Frontal cortex (tissue), 4 donors: ENCODE data around the gene MGST3. TPM values are rescaled to one million over a fixed set of nuclear protein-coding genes. Genes with fewer than 3 reads are reported as not detected.
"Not testable (repeated sequence)": the region's sequence is repeated elsewhere in the genome, so short reads cannot be mapped to it uniquely, and the experiment has no call there.

Source experiments
- DNase-seq, 2 donors: peaks; one replicate each; pipeline ENCODE4 v3.0.0; 2012; ENCODE audit warnings: low spot score in 2 of 2
- FAIRE-seq: peaks from 2 replicates; lab custom pipeline; 2012; peaks lifted over from hg19 to GRCh38; lab: Jason Lieb, UNC
- total RNA-seq: library from RNA; depleted of rRNA; stranded (reverse); fragments of >200 nt; gene quantifications from one replicate; pipeline ENCODE4 v1.2.3, GENCODE V29; 2014
- donor health status: control.
- donor health status: control.
- donor health status: control.

Gene MGST3
- total RNA-seq, 1 donor from 2014 or later: 162 TPM

DNA sequence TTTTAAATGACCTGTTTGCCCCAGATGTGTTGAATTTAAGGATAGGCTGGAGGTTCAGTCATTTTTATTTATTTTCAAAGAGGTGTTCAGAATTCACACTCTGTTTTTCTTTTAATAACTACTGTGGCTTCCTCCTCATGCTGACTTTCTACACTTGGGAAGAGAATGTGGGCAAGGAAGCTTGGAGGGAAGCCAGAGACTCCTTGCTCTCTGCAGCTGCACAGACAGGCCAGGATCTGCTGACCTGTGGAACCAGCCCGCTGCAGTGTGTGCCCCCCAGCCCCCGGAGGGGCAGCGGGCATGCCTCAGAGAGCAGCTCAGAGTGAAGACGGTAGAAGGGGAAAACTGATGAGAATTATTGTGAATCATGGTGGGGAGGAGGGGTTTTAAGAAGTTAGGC lies 16.9 kb downstream of the MGST3 start:
- FAIRE-seq (no peak), DNase-seq (no peak)

DNA sequence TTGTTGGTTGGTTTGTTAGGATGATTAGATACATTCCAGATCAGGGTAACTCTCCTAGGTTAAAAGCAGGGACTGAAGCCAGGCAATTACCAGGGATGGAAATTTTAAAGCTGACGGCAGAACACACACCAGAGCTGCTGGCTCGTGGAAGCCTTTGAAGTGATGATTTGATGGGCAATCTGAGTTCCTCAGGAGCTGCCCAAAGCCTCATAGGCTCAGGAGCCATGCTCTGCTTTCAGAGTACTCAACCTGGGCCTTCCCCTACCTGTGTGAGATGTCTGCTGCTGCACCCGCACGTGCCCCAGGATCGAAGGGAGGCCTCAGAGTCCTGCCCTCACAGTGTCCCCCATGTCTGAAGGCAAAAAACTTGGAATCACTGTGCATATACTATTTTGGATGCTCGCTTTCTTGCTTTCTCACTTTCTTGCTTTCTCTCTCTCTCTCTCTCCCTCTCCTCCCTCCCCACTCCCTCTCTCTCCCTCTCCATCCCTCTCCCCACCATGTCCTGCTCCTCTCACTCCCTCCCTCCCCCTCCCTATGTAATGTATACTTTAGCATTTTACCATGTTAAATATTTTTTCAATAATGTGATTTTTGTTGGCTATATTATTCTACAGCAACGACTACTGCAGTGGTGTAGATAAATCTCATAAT lies 18.0 kb downstream of the MGST3 start:
- no peak for FAIRE-seq

DNA sequence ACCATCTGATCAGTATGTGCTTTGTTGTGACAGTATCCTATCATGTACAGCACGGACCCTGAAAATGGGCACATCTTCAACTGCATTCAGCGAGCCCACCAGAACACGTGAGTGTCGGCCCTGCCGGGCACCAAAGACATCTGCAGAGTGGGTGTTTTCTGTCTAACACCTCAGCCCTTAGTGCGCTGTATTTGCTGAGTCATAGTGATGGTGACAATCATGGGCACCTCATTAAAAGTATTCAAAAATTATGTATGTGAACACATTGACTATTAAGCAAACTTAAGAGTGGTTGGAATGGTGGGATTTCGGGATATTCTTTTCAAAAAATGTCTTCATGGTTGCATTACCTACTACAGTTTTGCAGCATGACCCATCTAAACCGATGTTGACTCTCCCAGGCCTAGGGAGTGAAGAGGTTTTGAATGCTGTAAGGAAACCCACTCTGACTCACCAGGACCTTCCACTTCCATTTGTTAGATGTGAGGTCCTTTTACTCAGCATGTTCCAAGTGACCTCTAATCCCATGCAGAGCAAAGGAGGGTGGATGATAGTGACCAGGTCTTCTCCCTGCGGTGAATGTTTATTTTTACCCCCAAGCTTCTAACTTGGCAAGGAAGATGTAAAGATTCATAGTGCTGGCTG lies 20.1 kb downstream of the MGST3 start:
- DNase-seq (no peak), FAIRE-seq (no peak)

More for the DNA sequence above, 18.0 kb downstream of the MGST3 start:
- DNase-seq: no peak

DNA sequence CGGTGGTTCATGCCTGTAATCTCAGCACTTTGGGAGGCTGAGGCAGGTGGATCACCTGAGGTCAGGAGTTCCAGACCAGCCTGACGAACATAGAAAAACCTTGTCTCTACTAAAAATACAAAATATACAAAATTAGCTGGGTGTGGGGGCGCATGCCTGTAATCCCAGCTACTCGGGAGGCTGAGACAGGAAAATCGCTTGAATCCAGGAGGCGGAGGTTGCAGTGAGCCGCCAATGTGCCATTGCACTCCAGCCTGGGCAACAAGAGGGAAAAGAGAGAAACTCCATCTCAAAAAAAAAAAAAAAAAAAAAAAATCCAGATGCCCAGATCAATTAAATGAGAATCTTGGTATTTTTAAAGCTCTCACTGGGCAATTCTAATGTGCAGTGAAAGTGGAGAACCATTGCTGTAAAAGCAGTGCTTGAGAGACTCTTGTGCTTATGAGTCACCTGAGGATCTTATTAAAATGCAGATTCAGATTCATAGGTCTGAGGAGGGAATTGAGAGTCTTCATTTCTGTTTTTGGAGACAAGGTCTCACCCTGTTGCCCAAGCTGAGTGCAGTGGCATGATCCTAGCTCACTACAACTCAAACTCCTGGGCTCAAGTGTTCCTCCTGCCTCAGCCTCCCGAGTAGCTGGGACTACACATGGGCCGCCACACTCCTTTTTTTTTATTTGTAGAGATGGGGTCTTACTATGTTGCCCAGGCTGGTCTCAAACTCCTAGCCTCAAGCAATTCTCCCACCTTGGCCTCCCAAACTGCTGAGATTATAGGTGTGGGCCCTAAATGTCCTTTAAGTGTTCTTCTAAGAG lies 27.9 kb downstream of the MGST3 start:
- not testable (repeated sequence) for FAIRE-seq, DNase-seq

DNA sequence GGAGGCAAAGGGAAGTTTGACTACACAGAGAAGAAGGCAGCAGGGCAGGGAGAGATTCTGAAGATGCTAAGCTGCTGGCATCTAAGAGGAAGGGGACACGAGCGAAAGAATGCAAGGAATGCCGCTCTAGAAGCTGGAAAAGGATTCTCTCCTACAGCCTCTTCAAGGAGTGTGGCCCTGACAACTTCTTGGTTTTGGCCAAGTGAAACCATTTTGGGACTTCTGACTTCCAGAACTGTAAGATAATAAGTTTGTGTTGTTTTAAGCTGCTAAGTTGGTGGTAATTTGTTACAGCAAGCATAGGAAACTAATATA lies 28.5 kb downstream of the MGST3 start:
- DNase-seq (no peak), FAIRE-seq (no peak)

DNA sequence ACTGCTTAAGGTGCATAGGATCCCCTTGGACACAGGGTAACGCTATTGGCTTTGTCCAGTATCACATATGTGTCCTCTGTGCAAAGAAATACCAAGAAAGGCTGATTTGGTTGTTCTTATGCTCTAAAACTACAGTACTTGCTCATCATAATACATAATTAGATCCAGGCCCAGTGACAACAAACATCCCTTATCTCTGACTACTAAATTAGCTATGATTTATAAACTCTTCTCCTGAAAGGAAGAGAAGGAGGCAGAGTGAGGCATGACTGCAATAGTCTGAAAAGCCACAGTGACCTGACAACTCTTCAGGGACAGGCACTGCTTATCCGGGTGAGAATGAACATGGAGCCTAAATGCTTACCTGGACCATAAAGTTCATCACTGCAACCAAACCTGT lies 30.7 kb downstream of the MGST3 start:
- DNase-seq (no peak), FAIRE-seq (no peak)

DNA sequence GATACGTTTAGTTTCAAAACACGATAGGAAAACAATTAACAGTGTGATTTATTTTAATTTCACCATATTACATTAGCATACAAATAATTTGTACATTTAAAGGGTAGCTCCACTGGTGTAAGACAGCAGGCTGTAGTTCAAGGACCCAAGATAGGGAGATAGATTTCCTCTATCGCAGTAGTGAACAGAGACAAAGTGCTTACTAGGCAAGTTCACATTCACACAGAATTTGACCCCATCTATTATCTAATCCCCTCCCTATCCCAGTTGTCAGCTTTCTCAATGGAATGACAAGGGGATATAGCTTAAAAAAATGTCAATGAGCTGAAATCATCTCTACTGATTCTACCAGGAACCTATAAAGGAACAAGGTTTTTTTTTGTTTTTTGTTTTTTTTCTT lies 31.2 kb downstream of the MGST3 start:
- FAIRE-seq (no peak), DNase-seq (no peak)

DNA sequence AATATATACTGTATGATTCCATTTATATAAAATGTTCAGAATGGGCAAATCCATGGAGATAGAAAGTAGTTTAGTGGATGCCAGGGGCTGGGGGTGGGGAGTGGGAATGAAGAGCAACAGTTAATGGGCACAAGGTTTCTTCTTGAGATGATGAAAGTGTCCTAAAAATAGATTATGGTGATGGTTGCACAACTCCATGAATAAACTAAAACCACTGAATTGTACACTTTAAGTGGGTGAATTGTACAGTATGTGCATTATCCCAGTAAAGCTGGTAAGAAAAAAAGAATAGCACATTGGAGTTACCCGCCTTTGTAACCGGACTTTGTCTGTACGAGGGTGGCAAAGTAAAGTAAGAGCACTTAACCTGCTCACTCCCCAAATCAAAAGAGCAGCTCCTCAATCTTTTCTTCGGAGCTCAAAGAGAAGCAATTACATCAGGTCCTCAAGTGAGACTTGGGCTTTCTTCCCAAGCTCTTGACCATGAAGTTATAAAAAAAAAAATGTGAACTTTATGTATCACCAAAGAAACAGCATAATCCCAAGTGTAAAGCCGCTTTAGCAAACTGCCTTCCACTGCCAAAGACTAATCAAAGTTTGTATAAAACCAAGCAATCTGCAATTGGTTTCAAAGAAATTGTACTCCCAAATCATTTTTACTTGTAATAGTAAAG lies 35.3 kb downstream of the MGST3 start:
- FAIRE-seq (no peak), DNase-seq (no peak)

DNA sequence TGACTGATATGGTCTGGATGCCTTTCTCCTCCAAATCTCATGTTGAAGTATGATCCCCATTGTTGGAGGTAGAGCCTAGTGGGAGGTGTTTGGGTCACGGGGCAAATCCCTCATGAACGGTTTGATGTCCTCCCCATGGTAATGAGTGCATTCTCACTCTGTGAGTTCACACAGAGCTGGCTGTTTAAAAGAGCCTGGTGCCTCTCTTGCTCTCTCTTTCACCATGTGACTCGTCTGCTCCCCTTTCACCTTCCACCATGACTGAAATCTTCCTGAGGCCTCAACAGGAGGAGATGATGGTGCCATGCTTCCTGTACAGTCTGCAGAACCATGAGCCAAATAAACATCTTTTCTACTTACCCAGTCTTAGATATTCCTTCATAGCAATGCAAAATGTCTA lies 37.1 kb downstream of the MGST3 start:
- DNase-seq (no peak), FAIRE-seq (no peak)

DNA sequence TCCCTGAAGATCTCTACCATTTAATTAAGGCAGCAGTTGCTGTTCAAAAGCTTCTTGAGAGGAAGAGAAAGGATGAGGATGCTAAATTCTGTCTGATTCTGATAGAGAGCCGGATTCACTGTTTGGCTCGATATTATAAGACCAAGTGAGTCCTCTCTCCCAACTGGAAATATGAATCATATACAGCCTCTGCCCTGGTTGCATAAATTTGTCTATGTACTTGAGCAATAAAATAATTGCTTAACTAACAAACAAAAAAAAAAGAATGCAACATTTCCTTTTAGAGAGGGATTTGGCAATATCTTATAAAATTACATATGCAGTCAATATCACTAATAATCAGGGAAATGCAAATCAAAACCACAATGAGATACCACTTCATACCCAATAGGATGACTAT lies 40.5 kb downstream of the MGST3 start:
- FAIRE-seq: no peak
- DNase-seq: no peak

DNA sequence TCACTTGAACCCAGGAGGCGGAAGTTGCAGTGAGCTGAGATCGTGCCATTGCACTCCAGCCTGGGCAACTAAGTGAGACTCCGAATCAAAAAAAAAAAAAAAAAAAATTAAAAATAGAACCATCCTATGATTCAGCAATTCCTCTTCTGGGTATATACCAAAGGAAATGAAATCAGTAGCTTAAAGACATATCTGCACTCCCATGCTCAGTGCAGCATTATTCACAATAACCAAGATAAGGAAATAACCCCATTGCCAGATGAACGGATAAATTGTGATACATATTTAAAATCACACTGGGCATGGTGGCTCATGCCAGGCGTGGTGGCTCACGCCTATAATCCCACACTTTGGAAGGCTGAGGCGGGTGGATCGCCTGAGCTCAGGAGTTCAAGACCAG lies 43.6 kb downstream of the MGST3 start:
- no peak for FAIRE-seq
- DNase-seq: no peak

DNA sequence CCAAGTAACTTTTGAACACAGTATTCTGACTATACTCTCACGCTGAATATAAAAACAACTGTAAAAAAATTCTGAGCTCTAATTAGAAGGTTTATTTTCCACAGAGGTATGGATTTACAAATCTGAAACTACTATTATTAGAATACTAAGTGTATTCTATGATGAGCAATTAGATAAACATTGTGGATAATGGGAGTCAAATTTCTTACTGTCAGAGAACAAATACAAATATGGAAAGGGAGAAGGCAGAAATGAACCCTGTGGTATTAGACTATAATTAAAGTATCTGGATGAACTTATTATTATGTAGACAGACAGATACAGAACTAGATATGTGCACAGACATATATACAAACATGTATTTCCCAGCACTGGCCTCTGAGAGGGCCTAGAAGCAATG lies 44.8 kb downstream of the MGST3 start:
- DNase-seq (no peak), FAIRE-seq (no peak)

DNA sequence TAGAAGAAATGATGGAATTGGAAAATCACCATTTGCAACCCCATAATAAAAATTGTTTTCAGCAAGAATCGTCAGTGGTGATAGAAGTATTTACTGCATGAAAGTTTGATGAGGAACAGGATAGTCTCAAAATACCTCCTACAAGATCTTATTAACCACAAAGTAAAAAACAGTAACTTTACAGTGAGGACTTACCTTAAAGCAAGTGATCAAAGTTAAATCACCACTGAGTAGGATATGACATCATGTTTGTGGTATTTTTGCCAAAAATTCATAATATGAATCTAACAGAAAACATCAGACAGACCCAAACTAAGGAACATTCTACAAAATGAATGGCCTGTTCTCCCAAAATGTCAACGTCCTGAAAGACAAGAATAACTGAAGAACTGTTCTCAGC lies 47.5 kb downstream of the MGST3 start:
- DNase-seq (no peak), FAIRE-seq (no peak)

DNA sequence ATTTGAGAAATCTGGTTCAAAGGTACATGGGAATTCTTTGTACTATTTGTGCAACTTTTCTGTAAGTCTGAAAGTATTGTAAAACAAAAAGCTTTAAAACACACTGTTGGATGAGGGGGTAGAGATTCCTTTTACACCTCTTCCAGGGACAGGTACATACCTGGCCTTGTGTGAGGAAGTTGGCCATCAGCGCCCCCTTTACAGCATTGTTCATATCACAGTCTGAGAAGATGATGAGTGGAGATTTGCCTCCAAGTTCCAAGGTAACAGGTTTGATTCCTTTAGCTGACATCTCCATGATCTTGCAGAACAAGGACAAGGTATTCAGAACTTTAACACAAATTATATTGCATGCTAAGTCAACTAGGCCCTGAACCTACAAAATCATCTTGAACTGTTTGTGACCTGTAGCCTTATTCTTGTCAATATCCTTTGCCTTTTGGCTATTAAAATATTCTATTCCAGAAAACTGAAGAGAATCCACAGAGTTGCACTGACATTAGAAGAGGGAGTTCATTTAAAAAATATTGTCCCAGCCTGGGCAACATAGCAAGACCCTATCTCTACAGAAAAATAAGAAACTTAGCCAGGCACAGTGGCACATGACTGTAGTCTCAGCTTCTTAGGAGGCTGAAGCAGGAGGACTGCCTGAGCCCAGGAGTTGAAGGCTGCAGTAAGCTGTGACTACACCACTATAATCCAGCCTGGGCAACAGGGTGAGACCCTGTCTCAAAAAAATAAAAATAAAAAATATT lies 48.4 kb downstream of the MGST3 start:
- DNase-seq: no peak
- no peak for FAIRE-seq

DNA sequence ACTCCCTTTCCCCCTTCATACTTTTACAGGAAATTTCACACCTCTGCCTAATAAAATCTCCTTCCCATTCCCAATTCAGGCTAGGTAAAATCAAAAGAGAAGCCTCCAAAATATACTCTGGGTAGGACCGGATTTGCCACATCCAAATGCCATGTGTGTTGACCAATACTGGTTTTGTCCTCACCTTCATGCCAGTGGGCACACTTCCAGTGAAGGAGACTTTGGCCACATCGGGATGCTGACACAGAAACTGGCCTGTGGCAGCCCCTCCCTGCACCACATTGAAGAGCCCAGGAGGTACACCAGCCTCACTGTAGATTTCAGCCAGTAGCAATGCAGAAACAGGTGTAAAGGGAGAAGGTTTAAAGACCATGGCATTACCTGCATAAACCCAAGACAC lies 49.3 kb downstream of the MGST3 start:
- no peak for FAIRE-seq

DNA sequence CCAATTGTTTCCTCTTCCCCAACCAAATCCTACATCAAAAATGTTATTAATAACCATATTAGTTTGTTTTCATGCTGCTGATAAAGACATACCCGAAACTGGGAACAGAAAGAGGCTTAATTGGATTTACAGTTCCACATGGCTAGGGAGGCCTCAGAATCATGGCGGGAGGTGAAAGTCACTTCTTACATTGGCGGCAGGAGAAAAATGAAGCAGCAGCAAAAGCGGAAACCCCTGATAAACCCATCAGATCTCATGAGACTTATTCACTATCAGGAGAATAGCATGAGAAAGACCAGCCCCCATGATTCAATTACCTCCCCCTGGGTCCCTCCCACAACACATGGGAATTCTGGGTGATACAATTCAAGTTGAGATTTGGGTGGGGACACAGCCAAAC lies 49.7 kb downstream of the MGST3 start:
- not testable (repeated sequence) for FAIRE-seq

More for the DNA sequence above, 49.3 kb downstream of the MGST3 start:
- DNase-seq: no peak

DNA sequence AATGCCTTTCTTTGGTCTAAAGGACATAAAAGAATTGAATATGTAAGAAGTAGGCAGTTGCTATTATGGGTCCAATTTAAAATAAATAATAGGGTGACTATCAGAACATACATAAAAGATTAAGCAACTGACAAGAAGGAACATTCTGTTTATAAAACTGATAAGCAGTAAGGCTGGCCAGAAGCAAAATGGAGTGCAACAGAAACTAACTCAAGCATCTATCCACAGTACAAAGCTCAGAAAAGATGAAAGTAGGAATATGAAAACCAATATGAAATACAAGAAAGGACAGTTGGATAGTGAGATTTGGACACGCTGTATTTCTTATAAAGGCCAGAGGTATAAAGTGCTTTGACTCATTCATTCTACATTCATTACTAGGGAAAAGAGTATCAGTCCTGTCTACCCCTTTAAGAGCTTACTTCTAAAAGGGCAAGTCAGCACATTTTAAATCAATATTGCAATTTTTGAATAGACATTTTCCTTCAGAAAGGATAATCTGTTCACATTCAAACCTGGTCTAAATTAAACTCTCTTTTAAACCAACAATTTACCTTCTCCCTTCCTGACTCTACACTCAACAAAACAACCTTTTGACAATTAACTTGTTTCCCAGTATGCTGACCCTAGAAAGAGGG lies 52.9 kb downstream of the MGST3 start:
- DNase-seq (no peak), FAIRE-seq (no peak)

More for the DNA sequence above, 49.7 kb downstream of the MGST3 start:
- not testable (repeated sequence) for DNase-seq

DNA sequence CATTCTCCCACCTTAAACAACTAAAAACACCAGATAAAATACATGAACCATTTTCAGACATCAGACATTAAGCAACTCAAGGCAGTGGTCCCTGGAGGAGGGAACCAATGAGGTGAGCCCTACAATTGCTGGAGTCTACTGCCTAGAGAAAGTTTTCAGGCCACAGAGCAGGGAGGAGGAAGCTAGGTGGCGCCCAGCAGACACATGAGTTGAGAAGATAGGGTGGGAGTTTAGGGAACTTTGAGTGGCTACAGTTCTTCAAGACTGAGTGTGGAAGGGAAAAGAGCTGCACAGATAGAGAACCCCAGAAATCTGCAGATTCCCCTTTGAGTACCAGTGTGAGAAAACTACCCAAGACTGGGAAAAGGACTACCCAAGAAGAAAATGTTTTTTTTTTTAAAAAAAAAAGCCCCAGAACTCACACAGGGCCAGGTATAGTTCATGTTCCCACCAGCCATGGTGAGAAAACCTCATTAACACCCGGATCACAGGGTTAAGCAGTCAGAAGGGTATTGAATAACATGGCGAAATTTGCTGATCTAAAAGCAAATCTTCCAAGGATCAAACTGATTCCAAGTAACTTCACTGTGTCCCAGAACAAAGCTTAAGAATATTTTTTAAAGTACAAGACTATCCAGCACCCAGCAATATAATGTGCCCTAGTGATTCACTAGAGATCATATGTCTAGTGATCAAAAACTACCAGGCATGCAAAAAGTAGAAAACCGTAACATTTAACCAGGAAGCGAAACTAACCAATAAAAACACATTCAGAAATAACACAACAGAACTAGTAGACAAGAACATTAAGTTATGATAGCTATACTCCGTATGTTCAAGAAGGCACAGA lies 55.3 kb downstream of the MGST3 start:
- no peak for FAIRE-seq

More for the DNA sequence above, 55.3 kb downstream of the MGST3 start:
- DNase-seq: no peak
